Activated naive CD4-positive, alpha-beta T cell treated with anti-CD3 and anti-CD28 coated beads, Interleukin-2, amount 10 ng/mL, durations not matched to agents 7 days and 5 days (primary cell): Measurements from ENCODE around the gene RAB36.
A peak's percentile ranks its signal among the peaks of the same experiment; 100 is the strongest.
"Not testable (repeated sequence)": the region's sequence is repeated elsewhere in the genome, so short reads cannot be mapped to it uniquely, and the experiment has no call there.

ENCODE experiments used
- CTCF ChIA-PET: fragments of 350-600 bp; sonication (Branson Sonifier 250); formaldehyde crosslinking; loops from one replicate; lab custom pipeline; 2021; ENCODE audit warnings: antibody characterized with exemption; lab: Charles Lee
- DNase-seq: peaks from one replicate; pipeline ENCODE4 v3.0.0-alpha.2; 2020
- H3K27ac Mint-ChIP-seq: one replicate; pipeline ENCODE4 v1.8.0; 2021; ENCODE audit warnings: mild to moderate bottlenecking, moderate library complexity, mixed read lengths
- H3K27me3 Mint-ChIP-seq: one replicate; pipeline ENCODE4 v1.8.0; 2021; ENCODE audit warnings: mild to moderate bottlenecking, mixed read lengths
- H3K36me3 Mint-ChIP-seq: one replicate; pipeline ENCODE4 v1.8.0; 2021; ENCODE audit warnings: mixed read lengths
- H3K4me1 Mint-ChIP-seq: one replicate; pipeline ENCODE4 v1.8.0; 2021; ENCODE audit warnings: mixed read lengths
- H3K4me3 Mint-ChIP-seq: one replicate; pipeline ENCODE4 v1.8.0; 2021; ENCODE audit warnings: mild to moderate bottlenecking, moderate library complexity, mixed read lengths
- H3K9me3 Mint-ChIP-seq: one replicate; pipeline ENCODE4 v1.8.0; 2021; ENCODE audit warnings: mixed read lengths

RAB36 gene

GRCh38 chr22:23129149-23129548 lies 16.1 kb upstream of the RAB36 start:
- H3K27ac Mint-ChIP-seq: no peak overlapping the region
- CTCF ChIA-PET: interaction anchor here (2.2 to 10.8 kb wide), 2 partner anchors 161 to 171 kb away, joined by 7 to 162 read pairs; no protein-coding TSS in a partner anchor
- H3K4me3 Mint-ChIP-seq: no peak overlapping the region
- H3K36me3 Mint-ChIP-seq: no peaks in the 10 kb centered on the region
- DNase-seq: no peak
- no peaks in the 10 kb centered on the region for H3K9me3 Mint-ChIP-seq
- no peaks in the 10 kb centered on the region for H3K4me1 Mint-ChIP-seq
- H3K27me3 Mint-ChIP-seq: peaks cover 42% of the 10 kb centered on the region

GRCh38 chr22:23130697-23131096 lies 14.6 kb upstream of the RAB36 start:
- Mint-ChIP-seq H3K4me3 (no peak overlapping the region), H3K9me3 (no peaks in the 10 kb centered on the region), H3K27me3 (peaks cover 42% of the 10 kb centered on the region), H3K36me3 (no peaks in the 10 kb centered on the region), H3K27ac (no peak overlapping the region), H3K4me1 (no peaks in the 10 kb centered on the region)
- DNase-seq: no peak
- CTCF ChIA-PET: interaction anchor here (1.3 to 10.8 kb wide), 2 partner anchors 173 to 342 kb away, joined by 3 to 162 read pairs; no protein-coding TSS in a partner anchor

- CTCF ChIA-PET: interaction anchor here (1.3 to 10.8 kb wide), 3 partner anchors 8 to 344 kb away, joined by 3 to 162 read pairs (median 6); no protein-coding TSS in a partner anchor
- peaks cover 34% of the 10 kb centered on the region for H3K27me3 Mint-ChIP-seq
- H3K27ac Mint-ChIP-seq: no peak overlapping the region
- no peaks in the 10 kb centered on the region for H3K9me3 Mint-ChIP-seq
- no peak for DNase-seq
- peaks cover 5% of the 10 kb centered on the region for H3K4me1 Mint-ChIP-seq
- no peaks in the 10 kb centered on the region for H3K36me3 Mint-ChIP-seq
- H3K4me3 Mint-ChIP-seq: no peak overlapping the region
Observed at GRCh38 chr22:23131931-23132330, 13.3 kb upstream of the RAB36 start.

- no peaks in the 10 kb centered on the region for H3K36me3 Mint-ChIP-seq
- no peaks in the 10 kb centered on the region for H3K9me3 Mint-ChIP-seq
- no peak overlapping the region for H3K4me3 Mint-ChIP-seq
Observed at GRCh38 chr22:23132376-23133091, 12.7 kb upstream of the RAB36 start.

GRCh38 chr22:23133922-23134321 lies 11.4 kb upstream of the RAB36 start:
- no peaks in the 10 kb centered on the region for H3K9me3 Mint-ChIP-seq
- no peak overlapping the region for H3K27ac Mint-ChIP-seq
- DNase-seq: no peak
- H3K4me1 Mint-ChIP-seq: peaks cover 25% of the 10 kb centered on the region
- no peak overlapping the region for H3K4me3 Mint-ChIP-seq
- CTCF ChIA-PET: interaction anchor here (10.8 kb wide), 1 partner anchor 176 kb away, joined by 162 read pairs; no protein-coding TSS in a partner anchor
- H3K36me3 Mint-ChIP-seq: no peaks in the 10 kb centered on the region
- peaks cover 23% of the 10 kb centered on the region for H3K27me3 Mint-ChIP-seq

More at GRCh38 chr22:23132376-23133091, 12.7 kb upstream of the RAB36 start:
- no peak for DNase-seq
- CTCF ChIA-PET: interaction anchor here (1.6 to 10.8 kb wide), 2 partner anchors 8 to 175 kb away, joined by 6 to 162 read pairs; no protein-coding TSS in a partner anchor
- Mint-ChIP-seq H3K4me1 (peaks cover 11% of the 10 kb centered on the region), H3K27me3 (peaks cover 31% of the 10 kb centered on the region), H3K27ac (no peak overlapping the region)

GRCh38 chr22:23136991-23137390 lies 8.3 kb upstream of the RAB36 start:
- H3K27me3 Mint-ChIP-seq, H3K4me3 Mint-ChIP-seq, H3K9me3 Mint-ChIP-seq, H3K36me3 Mint-ChIP-seq, DNase-seq: not testable (repeated sequence)
- CTCF ChIA-PET: interaction anchor here (0.7 to 1.4 kb wide), 2 partner anchors 176 to 177 kb away, joined by 3 read pairs; no protein-coding TSS in a partner anchor
- Mint-ChIP-seq H3K27ac (peak overlapping the region; percentile 95), H3K4me1 (peaks cover 47% of the 10 kb centered on the region)

- Mint-ChIP-seq H3K36me3 (no peaks in the 10 kb centered on the region), H3K4me1 (peaks cover 51% of the 10 kb centered on the region), H3K9me3 (no peaks in the 10 kb centered on the region), H3K4me3 (no peak overlapping the region), H3K27me3 (peaks cover 6% of the 10 kb centered on the region), H3K27ac (peak overlapping the region; percentile 95)
- DNase-seq: no peak
- CTCF ChIA-PET: interaction anchor here (0.7 to 1.6 kb wide), 3 partner anchors 38 to 178 kb away, joined by 3 to 6 read pairs (median 3); no protein-coding TSS in a partner anchor
Observed at GRCh38 chr22:23137468-23137867, 7.8 kb upstream of the RAB36 start.

- peak; percentile 63 for DNase-seq
- Mint-ChIP-seq H3K27me3 (peaks cover 6% of the 10 kb centered on the region), H3K4me1 (peaks cover 57% of the 10 kb centered on the region), H3K4me3 (no peak overlapping the region), H3K9me3 (no peaks in the 10 kb centered on the region), H3K27ac (peak overlapping the region; percentile 95), H3K36me3 (no peaks in the 10 kb centered on the region)
- CTCF ChIA-PET: interaction anchor here (0.6 to 1.6 kb wide), 7 partner anchors 11 to 185 kb away, joined by 3 to 6 read pairs (median 3); no protein-coding TSS in a partner anchor
Observed at GRCh38 chr22:23137905-23138561, 7.2 kb upstream of the RAB36 start.

GRCh38 chr22:23138584-23139435 lies 6.5 kb upstream of the RAB36 start:
- Mint-ChIP-seq H3K27me3 (peaks cover 2% of the 10 kb centered on the region), H3K4me1 (peaks cover 62% of the 10 kb centered on the region), H3K27ac (peak overlapping the region; percentile 95), H3K9me3 (no peaks in the 10 kb centered on the region), H3K4me3 (no peak overlapping the region), H3K36me3 (no peaks in the 10 kb centered on the region)
- CTCF ChIA-PET: interaction anchor here (0.6 to 1.6 kb wide), 7 partner anchors 11 to 185 kb away, joined by 3 to 7 read pairs (median 3); no protein-coding TSS in a partner anchor
- no peak for DNase-seq

GRCh38 chr22:23140385-23140784 lies 4.9 kb upstream of the RAB36 start:
- no peak overlapping the region for H3K4me3 Mint-ChIP-seq

GRCh38 chr22:23142546-23143105 lies 2.7 kb upstream of the RAB36 start:
- Mint-ChIP-seq H3K4me1 (peaks cover 69% of the 10 kb centered on the region), H3K27ac (peak overlapping the region; percentile 90)
- CTCF ChIA-PET: interaction anchor here (1.1 kb wide), 1 partner anchor 147 kb away, joined by 5 read pairs; no protein-coding TSS in a partner anchor

More at GRCh38 chr22:23140385-23140784, 4.9 kb upstream of the RAB36 start:
- CTCF ChIA-PET: interaction anchor here (0.7 to 1.5 kb wide), 3 partner anchors 12 to 186 kb away, joined by 3 to 7 read pairs (median 3); no protein-coding TSS in a partner anchor
- Mint-ChIP-seq H3K27me3 (peaks cover 6% of the 10 kb centered on the region), H3K36me3 (no peaks in the 10 kb centered on the region), H3K27ac (no peak overlapping the region), H3K4me1 (peaks cover 76% of the 10 kb centered on the region), H3K9me3 (no peaks in the 10 kb centered on the region)
- DNase-seq: no peak

GRCh38 chr22:23143119-23143518 lies 2.2 kb upstream of the RAB36 start:
- Mint-ChIP-seq H3K36me3 (no peaks in the 10 kb centered on the region), H3K9me3 (no peaks in the 10 kb centered on the region), H3K27ac (peak overlapping the region; percentile 90), H3K4me1 (peaks cover 64% of the 10 kb centered on the region), H3K27me3 (peaks cover 21% of the 10 kb centered on the region), H3K4me3 (no peak overlapping the region)
- DNase-seq: no peak
- CTCF ChIA-PET: interaction anchor here (0.8 kb wide), 1 partner anchor 295 kb away, joined by 3 read pairs; no protein-coding TSS in a partner anchor

More at GRCh38 chr22:23142546-23143105, 2.7 kb upstream of the RAB36 start:
- H3K36me3 Mint-ChIP-seq: no peaks in the 10 kb centered on the region
- DNase-seq: no peak
- H3K9me3 Mint-ChIP-seq: no peaks in the 10 kb centered on the region
- peaks cover 17% of the 10 kb centered on the region for H3K27me3 Mint-ChIP-seq
- peak overlapping the region; percentile 60 for H3K4me3 Mint-ChIP-seq

GRCh38 chr22:23144432-23144831 lies 845 bp upstream of the RAB36 start:
- H3K27ac Mint-ChIP-seq: no peak overlapping the region
- CTCF ChIA-PET: interaction anchor here (0.8 kb wide), 1 partner anchor 13 kb away, joined by 4 read pairs; no protein-coding TSS in a partner anchor
- DNase-seq: no peak
- no peaks in the 10 kb centered on the region for H3K36me3 Mint-ChIP-seq
- H3K4me1 Mint-ChIP-seq: peaks cover 54% of the 10 kb centered on the region
- H3K27me3 Mint-ChIP-seq: peaks cover 34% of the 10 kb centered on the region
- H3K9me3 Mint-ChIP-seq: no peaks in the 10 kb centered on the region
- peak overlapping the region; percentile 65 for H3K4me3 Mint-ChIP-seq
